Panc1 (cell line): ENCODE data around the gene RPS6KL1. TPM values are rescaled to one million over a fixed set of nuclear protein-coding genes. Genes with fewer than 3 reads are reported as not detected.

Experiments
- ATAC-seq: fragments of 200-7000 bp; cut with Tn5 transposase; 2 replicates; pipeline ENCODE4 v1.9.1; 2020; ENCODE audit warnings: mild to moderate bottlenecking, moderate library complexity
- BruUV-seq: library from RNA; stranded (reverse); fragments of 400-500 nt; replicated peaks from 2 replicates; lab custom pipeline; 2021; lab: Mats Ljungman, UMichigan
- CTCF ChIA-PET: fragments of 300-600 bp; sonication (Branson Sonifier 250); formaldehyde crosslinking; loops from one replicate; lab custom pipeline; 2022; ENCODE audit warnings: antibody characterized with exemption; lab: Charles Lee
- POLR2A ChIA-PET: fragments of 300-600 bp; sonication (Branson Sonifier 250); formaldehyde crosslinking; loops from one replicate; lab custom pipeline; 2022; ENCODE audit warnings: antibody characterized with exemption; lab: Charles Lee
- DNase-seq: peaks from one replicate; pipeline ENCODE4 v3.0.0-alpha.2; 2010; ENCODE audit warnings: low read depth, low spot score
- H3K27ac ChIP-seq: 2 replicates; pipeline ENCODE4 v1.5.1; 2011; ENCODE audit warnings: mild to moderate bottlenecking, low read length, inconsistent platforms
- H3K27me3 ChIP-seq: fragments of 200-500 bp; sonication (Bioruptor generic); 2 replicates; pipeline ENCODE4 v1.6.0; 2014; ENCODE audit warnings: low read length, inconsistent platforms; ENCODE audit not compliant: control insufficient read depth, insufficient read depth
- H3K36me3 ChIP-seq: fragments of 200-500 bp; sonication (Bioruptor generic); 2 replicates; pipeline ENCODE4 v1.5.1; 2014; ENCODE audit warnings: inconsistent platforms, mild to moderate bottlenecking, low read length, moderate library complexity; ENCODE audit not compliant: control insufficient read depth, insufficient read depth
- H3K4me1 ChIP-seq: 2 replicates; pipeline ENCODE4 v1.5.1; 2011; ENCODE audit warnings: inconsistent platforms, mild to moderate bottlenecking, low read length, moderate library complexity; ENCODE audit not compliant: control insufficient read depth, insufficient read depth
- H3K4me3 ChIP-seq, 2 experiments: 2 replicates each; pipeline ENCODE4 v1.5.1; 2011 to 2012; ENCODE audit warnings: low read depth in 2 of 2, low read length in 2 of 2, mild to moderate bottlenecking in 2 of 2, inconsistent platforms in 1 of 2, moderate library complexity in 1 of 2
- H3K9me3 ChIP-seq: fragments of 200-500 bp; sonication (Bioruptor generic); 2 replicates; pipeline ENCODE4 v1.5.1; 2014; ENCODE audit warnings: low read depth, mild to moderate bottlenecking, inconsistent platforms, low read length, moderate library complexity; ENCODE audit not compliant: control insufficient read depth, insufficient read depth
- POLR2AphosphoS5 ChIP-seq: IDR thresholded peaks from 2 replicates; pipeline ENCODE4 v1.6.1; 2012; ENCODE audit warnings: mild to moderate bottlenecking, low read depth, low read length, moderate library complexity
- SIN3A ChIP-seq: IDR thresholded peaks from 2 replicates; pipeline ENCODE4 v1.6.1; 2012; ENCODE audit warnings: low read depth, mild to moderate bottlenecking, low read length, moderate library complexity, borderline replicate concordance; ENCODE audit not compliant: insufficient read depth
- TCF7L2 ChIP-seq: IDR thresholded peaks from 2 replicates; pipeline ENCODE4 v1.6.1; 2011; ENCODE audit warnings: mild to moderate bottlenecking, low read depth, low read length, inconsistent platforms
- in situ Hi-C: cut with HindIII; loops from 2 replicates; pipeline ENCODE4 v1.10.0; 2016; ENCODE audit warnings: low sequenced_read_pairs, low pct_unique_long_range_greater_than_20kb
- intact Hi-C: fragments of 100-400 bp; cut with micrococcal nuclease; formaldehyde crosslinking; loops from one replicate; pipeline ENCODE4 v1.10.0; 2022; ENCODE audit not compliant: unreplicated experiment
- total RNA-seq: library from RNA; stranded (reverse); gene quantifications from one replicate; pipeline ENCODE4 v1.2.1, GENCODE V29; 2021; ENCODE audit not compliant: unreplicated experiment
- TF ChIP-seq, protein P1 (sequence below): fragments of 450-650 bp; IDR thresholded peaks from 2 replicates; pipeline ENCODE4 v1.5.1; 2017; ENCODE audit warnings: mild to moderate bottlenecking
- TF ChIP-seq, protein P2 (sequence below), 2 experiments: IDR thresholded peaks; 2 replicates each; pipeline ENCODE4 v1.6.1; 2011 to 2012; ENCODE audit warnings: low read depth in 2 of 2, control low read depth in 1 of 2, low read length in 1 of 2, mild to moderate bottlenecking in 1 of 2, moderate library complexity in 1 of 2; ENCODE audit not compliant: insufficient read depth in 1 of 2

RPS6KL1 gene
- total RNA-seq, 1 experiment from 2014 or later = 14.9 TPM

DNA sequence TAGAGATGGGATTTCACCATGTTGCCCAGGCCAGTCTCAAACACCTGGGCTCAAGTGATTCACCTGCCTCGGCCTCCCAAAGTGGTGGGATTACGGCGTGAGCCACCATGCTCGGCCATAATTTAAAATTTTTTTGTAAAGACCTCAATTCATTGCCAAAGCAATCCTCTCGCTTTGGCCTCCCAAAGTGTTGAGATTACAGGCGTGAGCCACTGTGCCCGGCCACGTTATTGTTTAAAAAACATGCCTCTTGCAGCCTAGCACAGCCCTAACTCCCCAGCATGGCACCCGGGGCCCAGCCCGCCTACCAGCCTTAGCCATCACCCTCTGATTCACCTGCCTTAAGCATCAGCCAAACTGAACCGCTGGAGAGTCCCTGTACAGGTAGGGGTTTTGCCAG lies 13.1 kb upstream of the RPS6KL1 start:
- no peaks in the 10 kb centered on the region; the same call in 1 of the 2 replicates for H3K4me1 ChIP-seq
- no peak for DNase-seq
- H3K4me3 ChIP-seq = no peak overlapping the region
- no peak for ATAC-seq
- no peaks in the 10 kb centered on the region for H3K9me3 ChIP-seq
- no peaks in the 10 kb centered on the region for H3K27me3 ChIP-seq
- in situ Hi-C loops = no loop called here
- no peak overlapping the region for H3K27ac ChIP-seq
- CTCF ChIA-PET = no interaction called here
- no TSS peak for BruUV-seq
- TF ChIP-seq, protein P1, sequence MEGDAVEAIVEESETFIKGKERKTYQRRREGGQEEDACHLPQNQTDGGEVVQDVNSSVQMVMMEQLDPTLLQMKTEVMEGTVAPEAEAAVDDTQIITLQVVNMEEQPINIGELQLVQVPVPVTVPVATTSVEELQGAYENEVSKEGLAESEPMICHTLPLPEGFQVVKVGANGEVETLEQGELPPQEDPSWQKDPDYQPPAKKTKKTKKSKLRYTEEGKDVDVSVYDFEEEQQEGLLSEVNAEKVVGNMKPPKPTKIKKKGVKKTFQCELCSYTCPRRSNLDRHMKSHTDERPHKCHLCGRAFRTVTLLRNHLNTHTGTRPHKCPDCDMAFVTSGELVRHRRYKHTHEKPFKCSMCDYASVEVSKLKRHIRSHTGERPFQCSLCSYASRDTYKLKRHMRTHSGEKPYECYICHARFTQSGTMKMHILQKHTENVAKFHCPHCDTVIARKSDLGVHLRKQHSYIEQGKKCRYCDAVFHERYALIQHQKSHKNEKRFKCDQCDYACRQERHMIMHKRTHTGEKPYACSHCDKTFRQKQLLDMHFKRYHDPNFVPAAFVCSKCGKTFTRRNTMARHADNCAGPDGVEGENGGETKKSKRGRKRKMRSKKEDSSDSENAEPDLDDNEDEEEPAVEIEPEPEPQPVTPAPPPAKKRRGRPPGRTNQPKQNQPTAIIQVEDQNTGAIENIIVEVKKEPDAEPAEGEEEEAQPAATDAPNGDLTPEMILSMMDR = no peak
- no peak for TF ChIP-seq TCF7L2
- TF ChIP-seq POLR2AphosphoS5 = no peak
- TF ChIP-seq, protein P2, sequence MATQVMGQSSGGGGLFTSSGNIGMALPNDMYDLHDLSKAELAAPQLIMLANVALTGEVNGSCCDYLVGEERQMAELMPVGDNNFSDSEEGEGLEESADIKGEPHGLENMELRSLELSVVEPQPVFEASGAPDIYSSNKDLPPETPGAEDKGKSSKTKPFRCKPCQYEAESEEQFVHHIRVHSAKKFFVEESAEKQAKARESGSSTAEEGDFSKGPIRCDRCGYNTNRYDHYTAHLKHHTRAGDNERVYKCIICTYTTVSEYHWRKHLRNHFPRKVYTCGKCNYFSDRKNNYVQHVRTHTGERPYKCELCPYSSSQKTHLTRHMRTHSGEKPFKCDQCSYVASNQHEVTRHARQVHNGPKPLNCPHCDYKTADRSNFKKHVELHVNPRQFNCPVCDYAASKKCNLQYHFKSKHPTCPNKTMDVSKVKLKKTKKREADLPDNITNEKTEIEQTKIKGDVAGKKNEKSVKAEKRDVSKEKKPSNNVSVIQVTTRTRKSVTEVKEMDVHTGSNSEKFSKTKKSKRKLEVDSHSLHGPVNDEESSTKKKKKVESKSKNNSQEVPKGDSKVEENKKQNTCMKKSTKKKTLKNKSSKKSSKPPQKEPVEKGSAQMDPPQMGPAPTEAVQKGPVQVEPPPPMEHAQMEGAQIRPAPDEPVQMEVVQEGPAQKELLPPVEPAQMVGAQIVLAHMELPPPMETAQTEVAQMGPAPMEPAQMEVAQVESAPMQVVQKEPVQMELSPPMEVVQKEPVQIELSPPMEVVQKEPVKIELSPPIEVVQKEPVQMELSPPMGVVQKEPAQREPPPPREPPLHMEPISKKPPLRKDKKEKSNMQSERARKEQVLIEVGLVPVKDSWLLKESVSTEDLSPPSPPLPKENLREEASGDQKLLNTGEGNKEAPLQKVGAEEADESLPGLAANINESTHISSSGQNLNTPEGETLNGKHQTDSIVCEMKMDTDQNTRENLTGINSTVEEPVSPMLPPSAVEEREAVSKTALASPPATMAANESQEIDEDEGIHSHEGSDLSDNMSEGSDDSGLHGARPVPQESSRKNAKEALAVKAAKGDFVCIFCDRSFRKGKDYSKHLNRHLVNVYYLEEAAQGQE (IDR thresholded peaks at IDR 0.05; ENCODE audit: insufficient read depth in 1 of 2, low read depth in 2 of 2, low read length in 1 of 2) = no peak
- no peak for TF ChIP-seq SIN3A
- POLR2A ChIA-PET = no interaction called here
- intact Hi-C loops = no loop called here
- H3K36me3 ChIP-seq = no peaks in the 10 kb centered on the region

DNA sequence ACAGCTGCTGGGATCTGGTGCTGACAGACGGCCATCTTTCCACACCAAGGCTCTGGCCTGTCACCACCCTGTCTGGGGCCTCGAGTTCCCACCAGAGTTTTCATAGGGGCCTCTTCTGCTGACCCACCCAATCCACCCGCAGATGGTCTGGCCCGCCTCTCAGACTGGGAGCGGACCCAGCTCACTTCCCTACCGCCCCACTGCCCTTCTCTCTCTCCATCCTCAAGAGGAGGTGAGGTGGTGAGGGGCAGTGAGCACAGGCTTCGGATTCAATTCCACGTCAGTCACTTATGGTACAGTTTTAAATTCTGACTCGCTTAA lies 12.3 kb upstream of the RPS6KL1 start:
- BruUV-seq = no TSS peak
- H3K36me3 ChIP-seq = no peaks in the 10 kb centered on the region
- CTCF ChIA-PET = interaction anchor here (0.7 kb wide), 1 partner anchor 29 kb away, joined by 4 read pairs; no protein-coding TSS in a partner anchor
- intact Hi-C loops (no loop called here), in situ Hi-C loops (no loop called here)
- no peak for DNase-seq
- ATAC-seq = no peak
- H3K4me1 ChIP-seq = no peaks in the 10 kb centered on the region; the same call in 1 of the 2 replicates
- no peak overlapping the region for H3K27ac ChIP-seq
- POLR2A ChIA-PET = no interaction called here
- TF ChIP-seq, protein P1 = no peak
- TF ChIP-seq, protein P2 (IDR thresholded peaks at IDR 0.05; ENCODE audit: insufficient read depth in 1 of 2, low read depth in 2 of 2, low read length in 1 of 2) = no peak
- TF ChIP-seq POLR2AphosphoS5 (no peak), SIN3A (no peak), TCF7L2 (no peak)
- H3K9me3 ChIP-seq = no peaks in the 10 kb centered on the region
- H3K4me3 ChIP-seq = no peak overlapping the region
- H3K27me3 ChIP-seq = no peaks in the 10 kb centered on the region
